Measurements from ENCODE around the gene HAND1. TPM values are rescaled to one million over a fixed set of nuclear protein-coding genes. Genes with fewer than 3 reads are reported as not detected.

The HAND1 gene
- total and polyA plus RNA-seq, 9 of the 15 experiments (the other 6 are each of a cell fraction or from before 2014, with no cell fraction given), result not detected

DNA sequence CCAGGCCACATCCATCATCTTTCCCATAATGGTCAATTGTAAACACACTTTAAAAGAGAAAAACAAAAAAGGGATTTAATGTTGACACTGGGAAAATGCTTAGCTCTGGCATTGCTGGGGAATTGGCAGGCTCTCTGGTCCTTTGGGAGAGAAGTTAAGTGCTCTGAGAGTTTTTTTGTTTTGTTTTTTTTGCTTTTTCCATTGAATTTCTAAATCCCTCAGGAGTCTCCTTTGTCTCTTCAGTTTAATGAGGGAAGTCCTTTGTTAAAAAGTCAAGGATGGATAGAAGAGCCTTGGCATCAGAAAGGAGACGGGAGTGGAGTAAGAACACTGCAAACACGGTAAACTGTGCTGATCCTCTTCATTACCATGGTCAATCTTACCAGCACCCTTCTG is 7.1 kb upstream of the HAND1 start (continued):
- TF ChIP-seq ELF4 (CRISPR knock-in tag; IDR thresholded peaks at IDR 0.05) (no peak), GATAD2B (IDR thresholded peaks at IDR 0.05; ENCODE audit: borderline replicate concordance) (no peak), THAP12 (CRISPR knock-in tag; IDR thresholded peaks at IDR 0.05) (no peak), HDAC8 (tag; IDR thresholded peaks at IDR 0.05) (no peak), PHB2 (IDR thresholded peaks at IDR 0.05; ENCODE audit: low read depth) (no peak), ZNF444 (CRISPR knock-in tag; IDR thresholded peaks at IDR 0.05) (no peak)

DNA sequence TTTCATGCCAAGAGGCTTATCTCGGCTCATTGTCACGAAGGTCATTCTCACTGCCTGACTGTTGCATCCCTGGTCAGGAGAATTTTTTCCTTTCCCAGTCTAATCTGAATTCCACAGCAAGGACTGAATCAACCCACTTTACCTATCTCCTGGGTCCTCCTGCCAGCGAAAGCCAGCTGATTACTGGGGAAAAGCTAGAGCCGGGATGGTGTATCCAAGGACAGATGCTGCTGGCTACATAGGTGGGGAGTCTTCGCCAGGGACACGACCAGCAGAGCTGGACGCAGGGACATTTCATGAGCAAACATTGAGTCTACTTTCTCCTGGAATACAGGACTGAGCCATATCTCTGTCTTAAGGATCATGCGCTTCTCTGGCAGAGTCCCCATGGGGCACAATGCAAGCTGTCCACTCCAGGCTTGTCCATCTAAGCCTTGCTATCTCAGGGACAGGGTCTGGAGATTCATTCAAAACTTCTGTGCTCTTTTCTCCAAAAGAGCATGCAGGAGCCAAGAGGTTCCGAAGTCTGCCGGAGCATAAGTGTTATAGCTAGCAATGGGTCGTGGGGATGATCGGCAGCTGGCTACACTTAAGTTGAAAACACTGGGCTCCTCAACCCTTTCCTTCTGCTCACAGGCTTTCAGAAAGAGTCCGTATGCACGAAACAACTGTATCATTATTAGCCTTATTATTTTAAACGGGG is 6.5 kb upstream of the HAND1 start:
- Histone ChIP-seq H3K4me1 (replicated peaks in 1 of 2; ENCODE audit: control insufficient read depth in 2 of 2, insufficient read depth in 2 of 2, low read length in 2 of 2) (peaks cover 0 to 9% of the 10 kb centered on the region in 2 experiments; a peak in 1 of 5 replicates), H3K79me2 (ENCODE audit: control insufficient read depth, insufficient read depth, low read length) (no peaks in the 10 kb centered on the region), H3K36me3 (ENCODE audit: control insufficient read depth, insufficient read depth, low read length) (no peaks in the 10 kb centered on the region), H4K20me1 (replicated peaks; ENCODE audit: control insufficient read depth, insufficient read depth, low read length) (no peaks in the 10 kb centered on the region; the same call in 1 of the 2 replicates), H3K4me2 (ENCODE audit: insufficient read depth, low read length) (no peak overlapping the region), H3K9me1 (ENCODE audit: control insufficient read depth, insufficient read depth, low read length) (no peaks in the 10 kb centered on the region), H3K4me3 (no peak overlapping the region), H3K9me3 (replicated peaks; ENCODE audit: control insufficient read depth, insufficient read depth, low read depth, low read length) (no peaks in the 10 kb centered on the region), H2AFZ (ENCODE audit: low read depth, low read length) (no peak overlapping the region), H3K9ac (ENCODE audit: insufficient read depth in 1 of 2, low read depth in 2 of 2, low read length in 2 of 2) (no peak overlapping the region), H3K27me3 (ENCODE audit: control insufficient read depth in 2 of 2, insufficient read depth in 2 of 2, low read length in 2 of 2) (peaks cover 65 to 66% of the 10 kb centered on the region in 2 experiments), H3K27ac (ENCODE audit: extremely low read depth, low read depth, low read length) (no peak overlapping the region)
- no peak for DNase-seq (ENCODE audit: extremely low read depth in 1 of 4, low spot score in 3 of 4)
- in situ Hi-C loops (cut with MboI), result no loop called here
- TF ChIP-seq ZFP1 (CRISPR knock-in tag; IDR thresholded peaks at IDR 0.05), result no peak
- FAIRE-seq, result no peak
- CTCF ChIA-PET (ENCODE audit: low intra/inter-chr PET ratio), result no interaction called here
- 3% methylated on average over 15 of the region's 15 CpGs for WGBS (ENCODE audit: insufficient coverage, low coverage, missing lambda C conversion rate)
- no peak for ATAC-seq
- POLR2A ChIA-PET, result interaction anchor here (0.5 to 1.8 kb wide), 5 partner anchors 12 to 383 kb away, joined by 3 to 4 read pairs (median 3); no protein-coding TSS in a partner anchor
- BruUV-seq (replicated peaks), result no TSS peak
- intact Hi-C loops (cut with micrococcal nuclease), result no loop called here
